HG03571 (cell line): ENCODE data around the gene NPB.

Experiments
- ATAC-seq: cut with Tn5 transposase; IDR thresholded peaks from one replicate; pipeline ENCODE4 v1.9.1; 2021; ENCODE audit not compliant: unreplicated experiment

The NPB gene

GRCh38 chr17:81902023-81902652 is at the start of gene NPB:
Gene NPB (plus strand): TSS chr17:81902238. CDS start chr17:81902278, 40 bp downstream.
- ATAC-seq, result no peak

GRCh38 chr17:81854974-81855774 is 46.9 kb upstream of the NPB start:
- ATAC-seq, result no peak

- no peak for ATAC-seq
Measured at GRCh38 chr17:81858170-81858966, 43.7 kb upstream of the NPB start.

GRCh38 chr17:81858967-81859905 is 42.8 kb upstream of the NPB start:
- no peak for ATAC-seq

- peak; percentile 70 for ATAC-seq
Measured at GRCh38 chr17:81859906-81860755, 41.9 kb upstream of the NPB start, which contains the start of gene P4HB. Gene P4HB (minus strand): TSS chr17:81860535. CDS start chr17:81860471, 64 bp downstream.

- ATAC-seq, result peak; percentile 73
Measured at GRCh38 chr17:81860756-81861568, 41.1 kb upstream of the NPB start.

- no peak for ATAC-seq
Measured at GRCh38 chr17:81863123-81863675, 38.8 kb upstream of the NPB start.

- no peak for ATAC-seq
Measured at GRCh38 chr17:81863833-81864768, 37.9 kb upstream of the NPB start.

- no peak for ATAC-seq
Measured at GRCh38 chr17:81865358-81865732, 36.7 kb upstream of the NPB start.

- ATAC-seq, result no peak
Measured at GRCh38 chr17:81865733-81866439, 36.2 kb upstream of the NPB start.

- no peak for ATAC-seq
Measured at GRCh38 chr17:81866440-81867169, 35.4 kb upstream of the NPB start.

GRCh38 chr17:81867170-81867990 is 34.7 kb upstream of the NPB start:
- ATAC-seq, result no peak

GRCh38 chr17:81867991-81868673 is 33.9 kb upstream of the NPB start:
- no peak for ATAC-seq

- no peak for ATAC-seq
Measured at GRCh38 chr17:81868674-81869220, 33.3 kb upstream of the NPB start.
